T follicular helper cell (primary cell): ENCODE data around the gene RAB7B.

Experiments
- DNase-seq: peaks from one replicate; pipeline ENCODE4 v3.0.0-alpha.2; 2020; ENCODE audit warnings: low read depth

The RAB7B gene

DNA sequence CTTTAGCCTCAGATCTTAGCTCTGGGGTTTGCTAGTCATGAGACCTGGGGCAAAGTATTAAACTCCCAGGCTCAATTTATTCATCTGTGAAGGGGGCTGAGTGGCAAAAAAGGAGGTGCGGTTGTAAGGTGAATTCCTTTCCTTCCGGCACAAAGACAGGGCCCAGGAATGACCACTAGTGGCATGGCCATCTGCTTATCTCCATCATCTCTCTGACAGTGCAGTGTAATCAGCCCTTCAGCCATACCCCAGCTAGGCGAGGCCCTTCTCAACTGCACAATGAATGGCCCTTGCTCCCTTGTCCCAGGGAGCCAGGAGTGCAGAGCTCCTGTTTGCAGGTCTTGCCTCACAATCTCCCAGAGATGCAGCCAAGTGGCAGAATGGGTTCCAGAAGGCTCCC is 54.3 kb downstream of the RAB7B start:
- DNase-seq: no peak

DNA sequence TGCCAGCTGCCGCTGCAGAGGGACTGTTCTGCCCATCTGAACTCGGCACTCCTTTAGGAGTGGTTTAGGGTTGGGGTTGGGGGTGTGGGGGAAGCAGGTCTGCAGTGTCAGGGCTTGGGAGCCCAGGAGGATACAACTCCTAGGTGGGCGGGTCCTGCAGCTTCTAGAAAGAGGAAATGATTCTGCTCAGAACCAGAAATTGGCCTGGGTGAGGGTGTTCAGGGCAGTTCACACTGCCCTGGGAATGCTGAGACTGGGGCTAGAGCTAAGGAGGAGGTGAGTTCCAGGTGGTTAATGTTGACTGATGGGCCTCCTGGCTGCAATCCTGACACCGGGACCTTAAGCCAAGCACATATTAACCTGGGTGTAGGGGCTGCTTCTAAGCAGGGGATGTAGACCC is 55.2 kb downstream of the RAB7B start:
- no peak for DNase-seq

DNA sequence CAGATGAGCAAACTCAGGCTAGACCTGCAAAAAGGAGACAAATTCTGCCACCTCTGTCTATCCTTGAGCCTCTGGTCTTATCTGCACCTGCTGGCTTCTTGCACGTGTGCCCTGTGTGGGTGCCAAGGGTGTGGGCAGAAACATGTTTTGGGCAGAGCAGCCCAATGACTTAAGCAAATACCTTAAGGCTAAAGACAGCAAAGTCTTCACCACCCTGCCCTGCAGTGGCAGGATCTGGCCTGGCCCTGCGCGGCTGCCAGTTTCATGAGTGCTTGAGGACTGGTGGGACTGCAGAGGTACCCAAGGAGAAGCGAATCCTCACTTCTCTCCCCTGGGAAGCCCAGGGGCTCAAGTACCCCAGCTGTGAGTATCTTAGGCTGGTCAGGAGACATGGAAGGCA is 56.2 kb downstream of the RAB7B start:
- no peak for DNase-seq

DNA sequence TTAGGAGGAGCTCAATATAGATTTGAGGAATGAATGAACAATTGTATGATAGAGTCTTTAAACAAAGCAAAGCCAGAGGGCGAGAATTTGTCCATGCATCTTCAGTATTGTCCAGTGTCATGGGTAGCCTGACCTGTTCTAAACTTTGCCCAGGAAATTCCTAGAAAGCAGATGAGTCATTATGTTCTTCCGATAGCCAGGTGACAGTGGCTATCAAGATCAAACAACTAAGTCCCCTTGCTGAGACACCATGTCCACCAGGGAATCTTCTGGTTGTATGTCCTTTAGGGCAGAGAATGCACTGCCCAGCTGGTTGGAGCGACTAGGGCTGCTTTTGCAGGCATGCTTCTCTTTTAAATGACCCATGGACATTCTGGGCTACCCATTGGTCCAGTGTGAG is 58.1 kb downstream of the RAB7B start:
- no peak for DNase-seq

DNA sequence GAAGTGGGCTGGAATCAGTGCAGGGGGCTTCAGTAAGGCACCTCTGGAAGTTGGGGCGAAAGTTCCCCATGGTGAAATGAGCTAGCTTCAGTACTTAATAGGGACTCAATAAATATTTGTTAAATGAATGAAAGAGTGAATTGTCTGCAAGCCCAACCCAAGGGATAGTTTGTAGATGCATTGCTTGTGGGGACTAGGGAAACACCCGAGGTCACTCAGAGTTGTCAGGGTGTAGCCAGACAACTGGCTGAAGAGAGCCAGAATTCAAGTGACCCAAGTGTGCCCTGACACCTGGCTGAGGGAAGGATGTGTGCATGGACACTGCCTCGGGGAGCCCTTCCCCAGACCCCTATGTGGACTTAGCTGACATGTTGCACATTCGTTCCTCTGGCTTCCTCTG is 58.7 kb downstream of the RAB7B start:
- no peak for DNase-seq

DNA sequence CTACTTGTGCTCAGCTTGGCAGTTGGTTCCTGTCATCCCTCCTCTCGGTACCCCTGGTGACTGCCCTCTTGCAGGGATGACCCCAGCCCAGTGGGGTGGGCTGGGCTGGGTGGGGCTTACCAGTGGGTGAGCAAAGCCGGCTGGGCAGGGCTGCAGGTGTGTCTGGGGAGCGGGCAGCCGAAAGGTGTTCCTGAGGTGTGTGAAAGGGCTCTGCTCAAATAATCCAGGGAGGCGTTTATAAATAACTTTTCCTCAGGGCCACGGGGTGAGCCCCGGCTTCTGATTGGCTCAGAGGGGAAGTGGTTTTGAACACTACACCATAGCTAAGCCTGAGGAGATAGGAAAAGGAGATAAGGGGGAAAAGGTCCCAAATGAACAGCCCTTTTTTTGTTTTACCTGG is 60.0 kb downstream of the RAB7B start, which contains the start of gene SLC26A9:
SLC26A9 (minus strand) TSS at position 212 of the 400 bp plus-strand sequence. CDS start 7,636 bp downstream, outside the sequence.
- no peak for DNase-seq

DNA sequence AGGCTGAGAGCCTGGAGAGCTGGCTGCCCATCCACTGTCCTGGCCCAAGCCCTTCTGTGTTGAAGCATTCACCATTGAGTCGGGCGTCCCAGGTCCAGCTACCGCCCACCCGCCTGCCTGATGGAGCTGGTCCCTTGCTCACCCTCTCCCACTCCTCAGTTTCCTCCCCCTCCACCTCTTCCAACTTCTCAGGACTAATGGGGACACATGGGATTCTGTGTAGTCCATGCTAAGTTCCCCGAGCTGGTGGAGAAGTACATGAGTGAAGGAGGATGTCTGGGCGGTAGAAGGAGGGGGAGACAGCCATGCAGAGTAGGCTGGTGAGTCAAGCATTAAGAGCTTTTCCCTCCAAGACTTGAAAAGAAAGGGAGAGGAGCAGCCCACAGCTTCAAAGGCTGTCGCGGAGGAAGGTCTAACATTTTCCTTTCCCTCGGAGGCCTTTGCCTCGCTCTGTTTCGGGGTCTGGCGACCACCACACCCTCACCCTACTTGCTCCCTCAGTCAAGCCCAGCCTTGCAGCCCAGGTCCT is 60.5 kb downstream of the RAB7B start:
- DNase-seq: no peak

DNA sequence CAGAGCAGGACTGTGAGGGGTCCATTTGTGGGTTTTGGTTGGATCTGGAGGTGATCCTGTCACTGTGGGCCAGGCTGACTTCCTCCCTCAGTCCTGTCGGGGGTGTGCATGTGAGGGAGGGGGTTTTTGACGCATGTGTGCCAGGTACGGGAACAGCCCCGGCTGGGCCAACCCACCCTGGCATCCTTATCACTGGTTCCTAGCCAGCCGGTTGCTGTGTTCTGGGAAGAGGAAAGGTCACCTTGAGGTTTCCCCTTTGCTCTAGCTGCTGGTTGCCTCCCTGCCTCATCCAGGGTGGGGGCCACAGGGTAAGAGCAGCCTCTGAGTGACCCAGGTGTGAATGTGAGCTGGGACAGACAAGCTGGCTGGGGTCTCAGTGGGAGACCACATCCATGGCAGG is 62.5 kb downstream of the RAB7B start:
- no peak for DNase-seq

DNA sequence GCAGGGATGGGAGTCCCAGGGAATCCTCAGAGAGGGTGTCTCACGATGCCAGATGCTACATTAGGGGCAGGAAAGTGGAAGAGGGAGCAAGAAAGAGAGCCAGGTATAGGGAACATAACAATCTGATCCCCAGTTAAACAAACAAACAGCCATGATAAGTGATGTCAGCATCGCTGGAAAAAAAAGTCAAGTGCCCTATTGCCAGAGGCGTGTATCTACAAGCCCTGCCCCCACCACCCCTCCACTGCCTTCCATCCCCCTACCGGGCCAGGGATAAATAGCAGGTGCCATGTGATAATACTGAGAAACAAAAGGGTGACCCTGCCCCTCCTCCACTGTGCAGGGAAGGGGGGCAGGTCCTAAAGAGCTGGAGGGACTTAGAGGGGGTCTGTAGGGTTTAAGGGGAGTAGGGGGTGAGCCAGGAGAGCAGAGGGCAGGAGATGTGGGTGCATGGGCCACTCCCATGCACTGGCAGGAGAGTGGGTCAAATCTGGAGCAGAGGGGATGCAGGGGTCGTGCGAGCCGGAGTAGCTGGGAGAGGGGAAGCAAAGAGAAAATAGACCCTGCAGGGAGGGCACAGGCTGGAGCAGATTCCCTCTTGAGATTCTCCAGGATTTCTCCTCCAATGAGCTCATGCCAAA is 63.4 kb downstream of the RAB7B start:
- no peak for DNase-seq

DNA sequence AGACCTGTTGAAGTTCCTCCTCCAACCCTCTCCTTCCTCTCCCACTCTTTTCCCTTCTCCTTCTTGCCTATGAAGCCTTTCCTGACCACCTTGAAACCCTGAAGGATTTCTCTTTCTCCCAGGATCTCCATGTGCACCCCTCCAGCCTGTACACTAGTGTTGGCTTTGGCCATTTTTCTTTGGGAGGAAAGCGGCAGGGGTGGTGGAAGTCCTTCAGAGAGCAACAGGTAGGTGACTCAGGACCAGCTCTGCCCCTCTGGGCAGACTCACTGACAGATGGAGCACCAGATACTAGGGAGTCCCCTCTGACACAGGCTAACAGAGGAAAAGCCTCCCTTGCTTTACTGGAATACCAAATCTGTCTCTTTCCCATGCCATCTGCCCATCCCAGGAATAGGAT is 64.5 kb downstream of the RAB7B start:
- DNase-seq: no peak

DNA sequence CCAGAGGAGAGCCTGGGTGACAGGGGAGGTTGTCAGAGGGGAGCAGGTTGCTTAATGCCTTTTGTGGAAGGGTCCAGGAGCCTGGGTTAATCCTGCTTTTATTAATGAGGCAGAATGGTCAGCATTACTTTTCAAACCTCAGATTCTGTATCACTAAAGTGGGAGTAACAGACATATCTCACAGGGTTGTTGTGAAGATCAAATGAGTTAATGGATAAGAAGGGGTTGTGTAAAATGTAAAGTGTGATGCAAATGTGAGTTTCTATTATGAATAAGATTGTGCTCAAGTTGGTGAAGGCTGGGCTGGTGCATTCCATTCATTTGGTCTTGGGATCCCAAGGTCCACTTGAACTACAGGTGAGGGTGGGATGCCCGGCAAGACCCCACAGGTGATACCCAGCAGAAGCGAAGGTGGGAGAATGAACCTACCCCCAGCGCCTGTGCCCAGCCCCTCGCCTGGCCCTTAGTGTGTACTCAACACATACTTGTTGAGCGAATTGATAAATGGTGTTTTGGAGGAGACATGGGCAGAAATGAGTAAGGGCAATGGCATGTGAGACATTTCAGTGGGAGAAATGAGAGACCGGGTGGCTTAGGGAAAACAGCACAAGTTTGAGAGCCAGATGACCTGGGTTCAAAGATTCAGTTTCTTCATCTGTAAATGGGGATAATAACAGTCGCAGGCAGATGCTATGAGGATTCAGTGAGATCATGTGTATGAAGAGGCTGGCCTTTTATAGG is 66.2 kb downstream of the RAB7B start:
- DNase-seq: no peak

DNA sequence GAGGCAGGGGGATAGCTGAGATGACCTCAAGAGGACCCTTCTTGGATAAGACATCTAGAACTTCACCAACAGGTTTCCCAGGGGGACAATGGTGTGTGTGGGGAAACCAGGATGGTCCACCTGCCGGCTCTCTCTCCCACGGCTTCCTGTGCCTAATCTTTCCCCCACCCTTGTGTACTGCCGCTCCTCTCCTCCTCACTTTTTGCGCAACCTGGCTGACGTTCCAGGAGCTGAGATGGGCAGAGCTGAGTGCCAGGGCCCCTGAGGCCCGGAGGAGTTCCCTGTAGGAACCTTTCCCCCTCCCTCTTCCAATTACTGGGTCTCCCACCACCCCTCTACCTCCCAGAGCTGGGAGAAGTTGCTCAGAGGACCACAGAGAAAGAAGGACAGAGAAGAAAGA is 66.9 kb downstream of the RAB7B start:
- DNase-seq: no peak

DNA sequence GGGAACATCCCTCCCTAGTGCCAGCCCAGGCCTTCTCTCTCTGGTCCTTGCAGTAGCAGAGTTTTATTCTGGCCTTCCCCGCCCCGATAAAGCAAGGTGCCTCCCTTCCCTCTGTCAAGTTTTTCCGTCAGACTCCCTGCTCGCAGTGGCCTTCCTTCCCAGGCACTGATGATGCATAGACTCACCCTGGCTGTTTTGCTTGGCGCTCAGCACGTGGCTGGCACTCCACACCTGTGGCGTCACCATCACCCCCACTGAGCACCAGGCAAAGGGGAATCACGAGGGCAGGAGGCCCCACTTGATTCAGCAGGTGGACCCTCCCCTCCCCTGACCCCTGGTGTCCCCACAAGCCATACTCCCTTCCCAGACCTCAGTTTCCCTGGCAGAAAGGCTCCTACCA is 67.3 kb downstream of the RAB7B start:
- no peak for DNase-seq

DNA sequence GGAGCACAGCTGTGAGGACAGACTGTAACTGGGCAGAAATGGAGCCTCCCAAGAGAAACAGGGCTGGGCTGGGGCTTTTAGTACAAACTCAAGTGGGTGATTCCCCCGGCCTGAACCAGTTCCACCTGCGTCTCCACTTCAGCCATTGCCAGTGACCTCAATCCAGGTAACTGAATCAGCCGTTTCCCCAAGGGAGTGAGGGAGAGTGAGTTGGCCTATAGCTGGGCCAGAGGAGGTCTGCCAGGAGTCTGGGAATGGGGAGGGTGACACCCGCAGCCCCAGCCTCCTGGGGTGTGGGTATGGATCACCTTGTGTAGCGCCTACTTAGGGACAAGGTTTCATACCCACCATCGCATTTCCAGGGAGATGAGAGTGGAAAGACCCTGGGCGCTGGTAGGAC is 68.4 kb downstream of the RAB7B start:
- no peak for DNase-seq

DNA sequence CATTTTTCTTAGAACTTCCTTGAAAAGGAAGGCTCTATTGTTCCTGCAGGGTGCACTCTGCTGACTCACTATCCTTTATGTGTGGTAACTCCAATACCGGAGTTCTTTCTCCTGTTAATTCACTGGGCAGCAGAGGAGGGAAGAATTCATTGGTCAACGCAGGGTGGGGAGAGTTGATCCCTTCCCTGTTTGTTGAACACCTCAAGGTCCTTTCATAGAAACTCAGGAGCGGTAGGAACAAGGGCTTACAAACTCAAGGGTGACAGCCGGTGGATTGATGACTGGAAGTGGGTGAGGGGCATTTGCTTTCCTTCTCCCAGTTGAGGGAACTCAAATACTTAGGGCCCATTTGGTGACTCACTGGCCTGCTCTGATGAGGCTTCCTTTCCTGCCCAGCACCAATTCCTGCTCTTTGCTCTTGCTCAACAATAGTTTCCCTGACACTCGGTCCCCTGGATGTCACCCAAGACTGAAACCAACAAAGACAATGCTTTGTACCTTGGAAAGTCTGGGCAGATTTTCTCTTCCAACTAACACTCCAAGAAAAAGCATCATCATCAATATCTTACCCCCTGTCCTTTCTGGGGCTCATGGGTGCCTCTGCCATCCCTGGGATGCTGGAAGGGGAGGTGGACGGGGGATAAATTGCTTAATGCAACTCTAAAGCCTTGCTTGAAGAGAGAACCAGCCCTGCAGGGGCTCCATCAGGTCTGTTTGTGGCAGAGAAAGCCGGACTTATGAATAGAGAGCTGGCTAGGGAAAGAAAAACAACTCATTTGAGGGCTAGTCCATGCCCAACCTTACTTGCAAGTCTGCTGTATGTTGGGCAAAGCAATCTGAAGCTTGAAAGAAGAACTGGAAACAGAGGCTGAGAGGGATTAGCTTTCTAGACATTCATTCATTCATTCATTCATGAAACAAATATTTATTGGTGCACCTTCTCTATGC is 69.2 kb downstream of the RAB7B start:
- no peak for DNase-seq

DNA sequence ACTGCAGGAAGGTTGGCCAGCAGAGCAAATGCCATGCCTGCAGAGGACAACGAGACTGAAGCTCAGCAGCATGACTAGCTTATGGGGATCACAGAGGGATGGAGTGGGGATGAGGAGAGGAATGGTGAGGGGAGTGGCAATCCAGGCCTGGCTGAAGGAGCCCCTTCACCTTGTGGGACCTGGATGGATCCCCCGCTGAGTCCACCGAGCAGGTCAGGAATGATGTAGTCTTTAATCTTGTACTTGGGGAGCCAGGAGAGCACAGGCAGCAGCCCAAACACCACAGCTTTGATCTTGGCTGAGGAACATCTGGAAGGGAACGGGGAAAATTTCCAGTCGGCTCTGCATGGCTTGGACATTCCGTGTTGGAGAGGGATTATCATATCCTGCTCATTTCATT is 70.4 kb downstream of the RAB7B start:
- no peak for DNase-seq

DNA sequence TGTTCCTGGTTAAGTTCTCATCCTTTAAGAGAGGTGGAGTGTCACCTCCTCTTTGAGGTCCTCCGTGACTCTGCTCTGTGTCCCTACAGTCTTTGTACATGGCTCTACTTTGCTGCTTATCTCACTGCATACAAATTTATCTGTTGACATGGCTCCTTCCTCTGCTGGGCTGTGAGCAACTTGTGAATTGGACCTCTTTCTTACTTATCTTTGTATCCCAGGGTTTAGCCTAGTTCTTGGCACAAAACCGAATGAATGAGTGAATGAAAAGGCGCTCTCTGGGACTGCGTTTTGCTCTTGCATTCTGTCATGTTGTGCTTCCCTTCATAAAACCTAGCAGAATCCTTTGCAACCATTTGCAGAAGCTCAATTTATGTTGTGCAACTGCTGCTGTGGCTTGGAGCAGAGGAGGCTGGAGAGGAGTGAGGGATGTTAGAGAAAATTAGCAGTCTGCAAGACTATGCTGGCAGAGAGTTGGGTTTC is 72.4 kb downstream of the RAB7B start:
- no peak for DNase-seq

DNA sequence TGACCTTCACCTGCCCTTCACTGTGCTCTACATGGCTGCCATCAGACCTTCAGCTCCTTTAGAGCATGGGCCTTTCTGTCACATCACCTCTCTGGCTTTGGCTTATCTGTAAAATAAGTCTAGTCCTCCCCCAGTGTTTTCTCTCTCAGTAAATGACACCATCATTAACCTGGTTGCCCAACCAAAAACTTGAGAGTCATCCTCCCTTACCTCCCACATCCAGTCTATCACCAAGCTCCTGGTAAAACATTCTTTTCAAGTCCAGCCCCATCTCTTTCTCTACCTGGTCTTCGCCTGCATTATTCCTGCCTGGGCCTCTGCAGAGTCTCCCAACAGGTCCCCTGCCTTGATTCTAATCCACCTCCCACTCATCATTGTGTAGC is 73.0 kb downstream of the RAB7B start:
- DNase-seq: no peak

DNA sequence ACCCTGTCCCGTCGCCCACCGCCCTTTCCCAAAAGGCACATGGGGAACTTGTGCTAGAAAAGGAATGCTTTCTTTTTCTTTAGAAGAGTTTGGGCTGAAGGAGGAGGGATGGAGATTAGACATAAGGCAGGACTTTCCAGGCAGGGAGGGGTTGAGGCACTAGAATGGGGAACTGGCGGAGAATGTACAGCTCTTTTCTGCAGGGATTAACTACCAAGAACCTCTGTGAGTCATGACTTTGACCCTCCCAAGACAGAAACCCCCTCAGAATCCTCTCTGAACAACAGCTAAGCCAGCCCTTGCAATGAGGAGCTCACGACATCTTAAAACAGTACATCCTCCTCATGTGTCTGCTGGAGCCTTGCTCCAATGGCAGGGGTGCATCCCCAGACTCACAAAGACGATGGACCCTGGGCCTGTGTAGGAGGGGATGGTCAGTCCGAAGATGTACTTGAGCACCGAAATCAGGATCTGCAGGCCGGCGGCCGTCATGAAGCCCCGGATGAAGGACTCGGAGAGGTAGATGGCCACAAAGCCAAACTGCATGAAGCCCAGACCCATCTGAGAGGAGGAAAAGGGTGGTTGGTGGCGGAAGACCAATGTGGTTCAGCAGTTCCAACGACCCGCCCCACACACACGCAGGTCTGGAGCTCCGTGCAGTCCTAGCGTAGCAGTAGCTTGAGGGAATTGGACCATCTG is 73.5 kb downstream of the RAB7B start:
- no peak for DNase-seq

DNA sequence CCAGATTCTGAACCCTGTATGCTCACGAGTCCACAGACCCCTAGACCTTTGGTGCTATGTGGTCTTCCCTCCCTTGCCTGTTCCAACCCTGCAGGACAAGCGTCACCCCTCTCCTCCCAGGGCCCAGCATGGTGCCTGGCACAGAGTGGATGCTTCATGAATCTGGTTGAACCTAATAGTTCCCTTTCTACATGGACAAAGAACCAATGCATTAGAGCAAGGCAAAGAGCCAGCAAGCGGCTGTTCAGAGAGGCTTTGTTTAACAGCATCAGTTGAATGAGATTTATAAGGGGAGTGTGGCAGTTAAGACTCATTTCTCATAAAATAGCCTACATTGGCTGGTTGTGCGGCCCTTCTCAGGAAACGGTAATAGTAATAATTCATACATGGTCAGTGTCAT is 74.9 kb downstream of the RAB7B start:
- DNase-seq: no peak

DNA sequence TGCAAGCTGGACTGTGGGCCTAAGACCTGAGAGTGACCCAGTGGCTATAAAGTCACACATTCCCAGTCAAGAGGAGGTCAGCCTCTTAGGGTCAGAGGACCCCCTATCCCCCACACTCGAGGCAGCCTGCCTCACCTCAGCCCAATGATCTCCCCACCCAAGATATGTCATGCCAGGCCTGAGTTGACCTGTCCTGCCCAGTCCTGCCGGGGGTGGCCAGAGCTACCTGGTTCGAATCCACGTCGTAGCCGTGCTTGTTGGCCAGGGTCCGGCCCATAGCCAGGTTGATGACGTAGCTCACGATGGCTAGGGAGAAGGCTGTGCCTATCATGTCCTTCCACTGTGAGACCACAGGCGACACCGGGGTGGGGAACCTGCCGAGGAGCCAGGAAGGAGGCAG is 75.5 kb downstream of the RAB7B start:
- no peak for DNase-seq

DNA sequence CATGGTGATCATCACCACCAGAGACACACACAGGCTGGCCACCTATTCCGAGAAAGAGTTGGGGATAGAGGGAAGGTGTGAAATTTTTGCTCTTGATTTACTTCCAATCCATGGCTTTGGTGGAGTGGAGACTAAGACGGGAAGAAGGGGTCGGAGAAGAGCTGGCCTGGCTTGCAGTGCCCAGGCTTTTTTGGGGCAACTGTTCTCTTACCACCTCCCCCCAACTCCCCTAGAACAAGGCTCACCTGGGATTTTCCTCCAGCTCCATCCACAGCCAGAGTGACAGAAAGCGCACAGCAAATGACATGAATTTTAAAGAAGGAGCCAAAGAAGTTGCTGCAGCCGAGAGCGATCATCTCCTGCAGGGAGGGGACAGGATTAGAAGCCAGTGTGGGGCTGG is 75.9 kb downstream of the RAB7B start:
- DNase-seq: no peak
